ENCODE data around the gene FAM162A. TPM values are rescaled to one million over a fixed set of nuclear protein-coding genes. Genes with fewer than 3 reads are reported as not detected.

FAM162A gene
- polyA plus RNA-seq, 1 donor from 2014 or later = 16.2 TPM

DNA sequence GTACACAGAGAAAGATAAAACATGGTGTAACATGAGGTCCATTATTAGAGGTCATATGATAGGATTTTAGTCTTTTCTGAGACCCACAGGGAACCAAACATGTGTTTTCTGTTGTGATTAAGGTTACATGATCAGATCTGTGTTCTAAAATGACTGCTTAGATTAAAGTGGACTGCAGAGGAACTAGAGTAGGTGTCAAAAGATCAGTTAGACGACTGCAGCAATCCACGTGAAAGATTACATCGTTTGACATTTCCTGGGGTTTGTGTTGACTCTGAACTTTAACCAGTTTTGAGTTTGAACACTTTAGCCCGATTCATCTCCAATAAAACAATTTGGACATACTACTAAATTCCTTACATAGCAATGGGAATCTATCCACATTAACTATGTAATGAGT, 6.0 kb upstream of the FAM162A start:
- Histone ChIP-seq H3K27ac (ENCODE audit: low read length) (no peak overlapping the region), H3K9ac (ENCODE audit: low read length) (no peak overlapping the region), H3K27me3 (ENCODE audit: insufficient read depth, low read depth, low read length) (no peaks in the 10 kb centered on the region), H3K9me3 (ENCODE audit: low read length) (no peaks in the 10 kb centered on the region), H3K79me2 (replicated peaks; ENCODE audit: insufficient read depth, low read length) (peaks cover 15% of the 10 kb centered on the region), H3F3A (ENCODE audit: insufficient read depth, low read length, poor library complexity, severe bottlenecking) (no peaks in the 10 kb centered on the region), H2AFZ (ENCODE audit: low read depth, low read length) (no peak overlapping the region), H3K36me3 (ENCODE audit: insufficient read depth, low read length) (no peaks in the 10 kb centered on the region), H4K20me1 (ENCODE audit: insufficient read depth) (no peaks in the 10 kb centered on the region), H3K9me2 (ENCODE audit: insufficient read depth, low read length) (no peaks in the 10 kb centered on the region), H3K4me3 (ENCODE audit: low read length) (no peak overlapping the region), H3K4me2 (ENCODE audit: low read length) (no peak overlapping the region)
- no peak for TF ChIP-seq POLR2AphosphoS5 (IDR thresholded peaks at IDR 0.05)
- TF ChIP-seq RAD21 (conservative IDR thresholded peaks at IDR 0.05) = no peak
- no peak for TF ChIP-seq EZH2 (IDR thresholded peaks at IDR 0.05; ENCODE audit: borderline replicate concordance, insufficient read depth, low read length, poor library complexity, severe bottlenecking)

DNA sequence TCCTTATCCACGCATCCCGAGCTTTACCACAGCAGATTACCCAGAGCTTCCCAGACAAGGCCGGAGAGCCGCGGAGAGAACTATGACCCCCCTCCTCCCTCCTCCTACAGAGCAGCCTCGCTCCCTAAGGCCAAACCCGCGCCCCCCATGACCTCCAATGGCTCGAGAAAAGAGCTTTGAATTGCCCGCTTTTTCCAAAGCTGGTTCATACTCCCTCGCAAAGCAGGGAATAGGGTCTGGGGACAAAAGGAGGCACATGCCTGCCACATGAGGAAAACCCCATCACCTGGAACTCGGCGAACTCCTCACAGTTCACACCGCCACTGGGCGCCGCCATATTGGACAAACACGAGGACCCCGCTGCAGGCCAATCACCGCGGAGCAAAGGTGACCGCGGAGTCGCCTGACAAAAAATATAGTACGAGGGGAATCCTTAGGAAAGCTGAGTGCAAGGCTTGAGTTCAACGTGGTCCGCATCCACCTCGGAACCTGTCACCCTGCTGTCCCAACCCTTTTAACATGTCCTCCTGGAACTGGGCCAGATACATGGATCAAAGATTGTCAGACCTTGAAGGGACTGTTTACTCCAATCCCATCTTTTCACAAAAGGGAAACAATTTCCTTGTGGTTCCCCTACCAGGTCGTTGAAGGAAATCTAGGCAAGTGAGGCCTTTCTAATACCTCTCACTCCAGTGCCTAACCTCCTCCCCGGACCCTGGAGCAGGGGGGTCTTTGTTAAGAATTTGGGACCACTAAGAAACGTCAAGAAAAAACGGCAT, 905 bp upstream of the FAM162A start, which contains the start of gene MIX23:
TSS of gene MIX23 (minus strand) at position 344 of the 779 bp plus-strand sequence. CDS start at position 337, 7 bp downstream.
- TF ChIP-seq RAD21 (conservative IDR thresholded peaks at IDR 0.05) = no peak
- TF ChIP-seq EP300 (conservative IDR thresholded peaks at IDR 0.05; ENCODE audit: poor library complexity, severe bottlenecking) = peak; percentile 24
- no peak for TF ChIP-seq EZH2 (IDR thresholded peaks at IDR 0.05; ENCODE audit: borderline replicate concordance, insufficient read depth, low read length, poor library complexity, severe bottlenecking)
- peak; percentile 87 for TF ChIP-seq TAF1 (IDR thresholded peaks at IDR 0.05; ENCODE audit: low read depth)
- TF ChIP-seq, protein P1, sequence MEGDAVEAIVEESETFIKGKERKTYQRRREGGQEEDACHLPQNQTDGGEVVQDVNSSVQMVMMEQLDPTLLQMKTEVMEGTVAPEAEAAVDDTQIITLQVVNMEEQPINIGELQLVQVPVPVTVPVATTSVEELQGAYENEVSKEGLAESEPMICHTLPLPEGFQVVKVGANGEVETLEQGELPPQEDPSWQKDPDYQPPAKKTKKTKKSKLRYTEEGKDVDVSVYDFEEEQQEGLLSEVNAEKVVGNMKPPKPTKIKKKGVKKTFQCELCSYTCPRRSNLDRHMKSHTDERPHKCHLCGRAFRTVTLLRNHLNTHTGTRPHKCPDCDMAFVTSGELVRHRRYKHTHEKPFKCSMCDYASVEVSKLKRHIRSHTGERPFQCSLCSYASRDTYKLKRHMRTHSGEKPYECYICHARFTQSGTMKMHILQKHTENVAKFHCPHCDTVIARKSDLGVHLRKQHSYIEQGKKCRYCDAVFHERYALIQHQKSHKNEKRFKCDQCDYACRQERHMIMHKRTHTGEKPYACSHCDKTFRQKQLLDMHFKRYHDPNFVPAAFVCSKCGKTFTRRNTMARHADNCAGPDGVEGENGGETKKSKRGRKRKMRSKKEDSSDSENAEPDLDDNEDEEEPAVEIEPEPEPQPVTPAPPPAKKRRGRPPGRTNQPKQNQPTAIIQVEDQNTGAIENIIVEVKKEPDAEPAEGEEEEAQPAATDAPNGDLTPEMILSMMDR (IDR thresholded peaks at IDR 0.05; ENCODE audit: poor library complexity, severe bottlenecking) = no peak
- TF ChIP-seq SMC3 (conservative IDR thresholded peaks at IDR 0.05; ENCODE audit: poor library complexity) = peak; percentile 25
- TF ChIP-seq, protein P2, sequence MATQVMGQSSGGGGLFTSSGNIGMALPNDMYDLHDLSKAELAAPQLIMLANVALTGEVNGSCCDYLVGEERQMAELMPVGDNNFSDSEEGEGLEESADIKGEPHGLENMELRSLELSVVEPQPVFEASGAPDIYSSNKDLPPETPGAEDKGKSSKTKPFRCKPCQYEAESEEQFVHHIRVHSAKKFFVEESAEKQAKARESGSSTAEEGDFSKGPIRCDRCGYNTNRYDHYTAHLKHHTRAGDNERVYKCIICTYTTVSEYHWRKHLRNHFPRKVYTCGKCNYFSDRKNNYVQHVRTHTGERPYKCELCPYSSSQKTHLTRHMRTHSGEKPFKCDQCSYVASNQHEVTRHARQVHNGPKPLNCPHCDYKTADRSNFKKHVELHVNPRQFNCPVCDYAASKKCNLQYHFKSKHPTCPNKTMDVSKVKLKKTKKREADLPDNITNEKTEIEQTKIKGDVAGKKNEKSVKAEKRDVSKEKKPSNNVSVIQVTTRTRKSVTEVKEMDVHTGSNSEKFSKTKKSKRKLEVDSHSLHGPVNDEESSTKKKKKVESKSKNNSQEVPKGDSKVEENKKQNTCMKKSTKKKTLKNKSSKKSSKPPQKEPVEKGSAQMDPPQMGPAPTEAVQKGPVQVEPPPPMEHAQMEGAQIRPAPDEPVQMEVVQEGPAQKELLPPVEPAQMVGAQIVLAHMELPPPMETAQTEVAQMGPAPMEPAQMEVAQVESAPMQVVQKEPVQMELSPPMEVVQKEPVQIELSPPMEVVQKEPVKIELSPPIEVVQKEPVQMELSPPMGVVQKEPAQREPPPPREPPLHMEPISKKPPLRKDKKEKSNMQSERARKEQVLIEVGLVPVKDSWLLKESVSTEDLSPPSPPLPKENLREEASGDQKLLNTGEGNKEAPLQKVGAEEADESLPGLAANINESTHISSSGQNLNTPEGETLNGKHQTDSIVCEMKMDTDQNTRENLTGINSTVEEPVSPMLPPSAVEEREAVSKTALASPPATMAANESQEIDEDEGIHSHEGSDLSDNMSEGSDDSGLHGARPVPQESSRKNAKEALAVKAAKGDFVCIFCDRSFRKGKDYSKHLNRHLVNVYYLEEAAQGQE (IDR thresholded peaks at IDR 0.05; ENCODE audit: borderline replicate concordance) = no peak
- TF ChIP-seq MXI1 (conservative IDR thresholded peaks at IDR 0.05; ENCODE audit: poor library complexity, severe bottlenecking) = peak; percentile 99
- peak; percentile 72 for TF ChIP-seq POLR2AphosphoS5 (IDR thresholded peaks at IDR 0.05)
- Histone ChIP-seq H3K9ac (ENCODE audit: low read length) (peak within 1 kb of the TSS; percentile 69), H3F3A (ENCODE audit: insufficient read depth, low read length, poor library complexity, severe bottlenecking) (no peaks in the 10 kb centered on the region), H3K79me2 (replicated peaks; ENCODE audit: insufficient read depth, low read length) (peaks cover 15% of the 10 kb centered on the region), H3K9me2 (ENCODE audit: insufficient read depth, low read length) (no peaks in the 10 kb centered on the region), H3K4me2 (ENCODE audit: low read length) (peak within 1 kb of the TSS; percentile 99), H3K9me3 (ENCODE audit: low read length) (no peaks in the 10 kb centered on the region), H2AFZ (ENCODE audit: low read depth, low read length) (peak within 1 kb of the TSS; percentile 96), H3K4me3 (ENCODE audit: low read length) (peak within 1 kb of the TSS; percentile 69), H3K27me3 (ENCODE audit: insufficient read depth, low read depth, low read length) (no peaks in the 10 kb centered on the region), H3K27ac (ENCODE audit: low read length) (peak within 1 kb of the TSS; percentile 84), H3K36me3 (ENCODE audit: insufficient read depth, low read length) (no peaks in the 10 kb centered on the region), H4K20me1 (ENCODE audit: insufficient read depth) (no peaks in the 10 kb centered on the region)

Data from neural cell (in vitro differentiated cells).